Neutrophil (primary cell): Measurements from ENCODE around the gene ZNF736.
A peak's percentile ranks its signal among the peaks of the same experiment; 100 is the strongest.
"Not testable (repeated sequence)": the region's sequence is repeated elsewhere in the genome, so short reads cannot be mapped to it uniquely, and the experiment has no call there.

Experiments used
- H3K27ac ChIP-seq: fragments of 200-600 bp; sonication (generic); 2 replicates; pipeline ENCODE4 v1.5.1; 2016; ENCODE audit warnings: mild to moderate bottlenecking, moderate library complexity
- H3K27me3 ChIP-seq: fragments of 200-600 bp; sonication (generic); 2 replicates; pipeline ENCODE4 v1.6.0; 2016; ENCODE audit warnings: mild to moderate bottlenecking
- H3K36me3 ChIP-seq: fragments of 200-600 bp; sonication (generic); 2 replicates; pipeline ENCODE4 v1.5.1; 2017
- H3K4me1 ChIP-seq, 2 experiments: fragments of 200-600 bp in 1 of 2; sonication (generic) in 1 of 2; 1 replicate in 1 of 2; 2 replicates in 1 of 2; pipeline versions ENCODE4 v1.5.1 to v1.6.1; 2013 to 2016; ENCODE audit warnings: low read depth in 1 of 2, low read length in 1 of 2, mild to moderate bottlenecking in 1 of 2, moderate library complexity in 1 of 2; ENCODE audit not compliant: control insufficient read depth in 1 of 2, insufficient read depth in 1 of 2
- H3K4me3 ChIP-seq, 2 experiments: fragments of 200-600 bp in 1 of 2; sonication (generic) in 1 of 2; 1 replicate in 1 of 2; 2 replicates in 1 of 2; pipeline ENCODE4 v1.5.1; 2013 to 2016; ENCODE audit warnings: low read depth in 1 of 2, low read length in 1 of 2, mild to moderate bottlenecking in 1 of 2, moderate library complexity in 1 of 2
- H3K9me3 ChIP-seq: fragments of 200-600 bp; sonication (generic); 2 replicates; pipeline ENCODE4 v1.5.1; 2016
- CTCF ChIP-seq: fragments of 200-600 bp; sonication (generic); IDR thresholded peaks from 2 replicates; pipeline ENCODE4 v1.5.1; 2016; ENCODE audit warnings: antibody characterized with exemption

The ZNF736 gene

GRCh38 chr7:64313740-64314491 is at the start of gene ZNF736:
ZNF736 (plus strand) TSS chr7:64313961; CDS start chr7:64314151, 190 bp downstream.
- no peaks in the 10 kb centered on the region for H3K36me3 ChIP-seq
- H3K4me1 ChIP-seq = peaks cover 10 to 11% of the 10 kb centered on the region in 2 experiments
- H3K4me3 ChIP-seq = peak within 1 kb of the TSS; percentile 66 to 85
- no peak for TF ChIP-seq CTCF
- no peaks in the 10 kb centered on the region for H3K9me3 ChIP-seq
- peak within 1 kb of the TSS; percentile 50 for H3K27ac ChIP-seq
- H3K27me3 ChIP-seq = no peaks in the 10 kb centered on the region

- no peaks in the 10 kb centered on the region for H3K36me3 ChIP-seq
- TF ChIP-seq CTCF = no peak
- peaks cover 20% of the 10 kb centered on the region for H3K9me3 ChIP-seq
- no peak overlapping the region for H3K4me3 ChIP-seq
- H3K4me1 ChIP-seq = no peaks in the 10 kb centered on the region
- no peaks in the 10 kb centered on the region for H3K27me3 ChIP-seq
- no peak overlapping the region for H3K27ac ChIP-seq
Observed at GRCh38 chr7:64266341-64266919, 47.3 kb upstream of the ZNF736 start.

DNA sequence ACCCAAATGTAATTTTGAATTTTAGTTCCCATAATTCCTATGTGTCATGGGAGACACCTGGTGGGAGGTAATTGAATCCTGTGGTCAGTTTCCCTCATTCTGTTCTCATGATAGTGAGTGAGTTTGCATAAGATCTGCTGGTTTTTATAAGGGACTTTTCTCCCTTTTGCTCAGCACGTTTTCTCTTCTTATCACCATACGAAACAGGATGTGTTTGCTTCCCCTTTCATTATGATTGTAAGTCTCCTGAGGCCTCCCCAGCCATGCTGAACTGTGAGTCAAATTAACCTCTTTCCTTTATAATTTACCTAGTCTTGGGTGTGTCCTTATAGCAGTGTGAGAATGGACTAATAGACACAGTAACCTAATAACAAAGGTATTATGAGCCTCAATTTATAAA is 36.1 kb upstream of the ZNF736 start:
- no peak for TF ChIP-seq CTCF
- no peaks in the 10 kb centered on the region for H3K4me1 ChIP-seq
- H3K4me3 ChIP-seq = no peak overlapping the region
- H3K9me3 ChIP-seq = no peaks in the 10 kb centered on the region
- no peak overlapping the region for H3K27ac ChIP-seq
- H3K27me3 ChIP-seq = no peaks in the 10 kb centered on the region
- H3K36me3 ChIP-seq = no peaks in the 10 kb centered on the region

DNA sequence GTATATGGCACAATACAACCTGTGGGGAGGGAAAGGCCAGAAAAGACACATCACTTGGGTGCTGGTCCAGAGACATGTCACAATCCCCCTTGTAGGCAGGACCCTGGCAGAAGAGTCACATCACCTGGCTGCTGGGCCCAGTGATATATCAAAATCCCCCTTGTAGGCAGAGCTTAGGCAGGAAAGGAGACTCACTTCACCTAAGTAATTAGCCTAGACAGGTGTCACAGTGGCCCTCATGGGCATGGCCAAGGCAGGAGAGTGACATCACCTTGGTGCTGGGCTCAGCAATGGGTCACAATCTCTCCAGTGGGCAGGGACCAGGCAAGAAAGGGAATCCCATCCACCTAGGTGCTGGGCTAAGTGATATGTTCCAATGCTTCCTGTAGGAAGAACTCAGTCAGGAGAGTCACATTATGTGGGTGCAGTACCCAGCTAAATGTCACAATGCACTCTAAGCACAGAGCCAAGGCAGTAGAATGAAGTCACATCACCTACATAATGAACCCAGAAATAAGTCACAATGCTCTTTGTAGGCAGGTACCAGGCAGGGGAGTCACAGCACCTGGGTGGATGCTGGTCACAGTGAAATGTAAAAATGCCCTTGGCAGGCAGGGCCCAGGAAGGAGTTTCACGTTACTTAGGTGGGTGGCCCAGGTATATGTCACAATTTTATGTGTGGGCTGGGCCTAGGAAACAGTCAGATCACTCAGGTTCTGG is 18.9 kb upstream of the ZNF736 start:
- peaks cover 9% of the 10 kb centered on the region for H3K9me3 ChIP-seq
- no peak for TF ChIP-seq CTCF
- H3K27ac ChIP-seq = no peak overlapping the region
- no peaks in the 10 kb centered on the region for H3K27me3 ChIP-seq
- no peaks in the 10 kb centered on the region for H3K36me3 ChIP-seq
- no peaks in the 10 kb centered on the region for H3K4me1 ChIP-seq
- H3K4me3 ChIP-seq = no peak overlapping the region

DNA sequence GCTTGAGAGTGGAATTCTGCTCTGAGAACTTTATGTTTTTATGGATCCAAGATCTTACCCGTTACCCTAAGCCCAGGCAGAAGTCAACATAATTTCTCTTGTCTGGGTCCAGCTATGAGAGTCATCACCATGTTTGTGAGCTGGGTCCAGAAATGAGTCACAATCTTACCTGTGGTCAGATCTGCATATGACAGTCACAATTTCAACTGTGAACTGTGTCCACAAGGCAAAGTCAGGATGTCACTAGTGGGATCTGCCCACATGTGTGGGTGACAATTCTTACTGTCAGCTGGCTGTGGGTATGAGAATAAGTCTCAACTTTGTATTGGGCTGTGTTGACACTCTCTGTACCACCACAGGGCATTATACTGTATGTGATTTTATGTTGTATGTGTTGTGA is 16.3 kb upstream of the ZNF736 start:
- not testable (repeated sequence) for H3K9me3 ChIP-seq, H3K4me1 ChIP-seq, H3K4me3 ChIP-seq, H3K27me3 ChIP-seq, H3K27ac ChIP-seq, H3K36me3 ChIP-seq
